Measurements from ENCODE around the gene IDS. TPM values are rescaled to one million over a fixed set of nuclear protein-coding genes. Genes with fewer than 3 reads are reported as not detected.

Gene IDS
- total RNA-seq, 1 experiment from 2014 or later = 263 TPM

DNA sequence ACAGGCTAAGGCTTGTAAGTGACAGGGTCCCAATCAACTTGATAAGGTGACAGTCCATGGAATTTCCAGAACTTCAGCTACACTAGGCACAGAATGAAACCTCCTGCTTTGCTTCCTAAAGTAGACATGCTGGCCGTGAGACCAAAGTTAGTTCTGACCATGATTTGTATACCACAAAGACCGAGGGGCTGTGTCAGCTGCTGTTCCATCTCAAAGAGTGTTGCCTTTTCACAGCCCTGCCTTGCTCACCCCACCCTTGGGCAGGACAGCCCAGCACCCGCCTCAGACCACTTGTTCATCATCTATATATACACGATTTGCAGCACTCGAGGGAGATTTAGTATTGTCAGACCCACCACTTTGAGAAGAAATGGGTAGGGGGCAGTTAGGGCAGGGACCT is 5.3 kb downstream of the IDS start:
- Histone ChIP-seq H3K4me3 (ENCODE audit: low read length) (peak overlapping the region; percentile 23), H3K9me3 (ENCODE audit: low read length) (no peaks in the 10 kb centered on the region), H3K27me3 (ENCODE audit: low read length) (no peaks in the 10 kb centered on the region), H4K20me1 (ENCODE audit: insufficient read depth, low read depth, low read length) (peaks cover 14% of the 10 kb centered on the region; the same call in 1 of the 2 replicates), H3K27ac (ENCODE audit: low read length) (peak overlapping the region; percentile 33; the same call in 1 of the 2 replicates), H3K79me2 (ENCODE audit: low read length) (peaks cover 27% of the 10 kb centered on the region), H3K4me1 (ENCODE audit: low read length) (peaks cover 57% of the 10 kb centered on the region), H2AFZ (ENCODE audit: low read length) (no peak overlapping the region), H3K9me2 (replicated peaks; ENCODE audit: insufficient read depth, low read length) (no peaks in the 10 kb centered on the region), H3K36me3 (ENCODE audit: insufficient read depth, low read length) (peaks cover 39% of the 10 kb centered on the region), H3K9ac (ENCODE audit: low read length) (0 out of 2 replicates have a peak overlapping the region, but pooled peaks have one; percentile 6), H3K4me2 (ENCODE audit: low read depth, low read length, poor library complexity, severe bottlenecking) (peak overlapping the region; percentile 51)
- no peak for DNase-seq

- H3K9ac ChIP-seq (ENCODE audit: low read length) = no peak overlapping the region
- H3K4me3 ChIP-seq (ENCODE audit: low read length) = no peak overlapping the region
- H3K9me2 ChIP-seq (replicated peaks; ENCODE audit: insufficient read depth, low read length) = no peaks in the 10 kb centered on the region
- no peaks in the 10 kb centered on the region for H3K9me3 ChIP-seq (ENCODE audit: low read length)
- H3K4me1 ChIP-seq (ENCODE audit: low read length) = peaks cover 50% of the 10 kb centered on the region
- H3K79me2 ChIP-seq (ENCODE audit: low read length) = peaks cover 23% of the 10 kb centered on the region
- no peak overlapping the region for H2AFZ ChIP-seq (ENCODE audit: low read length)
- no peak overlapping the region for H3K4me2 ChIP-seq (ENCODE audit: low read depth, low read length, poor library complexity, severe bottlenecking)
- peaks cover 14% of the 10 kb centered on the region; the same call in 1 of the 2 replicates for H4K20me1 ChIP-seq (ENCODE audit: insufficient read depth, low read depth, low read length)
- H3K27me3 ChIP-seq (ENCODE audit: low read length) = no peaks in the 10 kb centered on the region
- H3K27ac ChIP-seq (ENCODE audit: low read length) = no peak overlapping the region
- peaks cover 39% of the 10 kb centered on the region for H3K36me3 ChIP-seq (ENCODE audit: insufficient read depth, low read length)
- DNase-seq = no peak
Observed at GRCh38 chrX:149498767-149499166, 6.3 kb downstream of the IDS start.

GRCh38 chrX:149497626-149498025 is 7.5 kb downstream of the IDS start:
- Histone ChIP-seq H3K9me3 (ENCODE audit: low read length) (no peaks in the 10 kb centered on the region), H2AFZ (ENCODE audit: low read length) (no peak overlapping the region), H3K79me2 (ENCODE audit: low read length) (peaks cover 18% of the 10 kb centered on the region), H3K27ac (ENCODE audit: low read length) (no peak overlapping the region), H3K9ac (ENCODE audit: low read length) (no peak overlapping the region), H3K27me3 (ENCODE audit: low read length) (no peaks in the 10 kb centered on the region), H3K4me3 (ENCODE audit: low read length) (no peak overlapping the region), H4K20me1 (ENCODE audit: insufficient read depth, low read depth, low read length) (peaks cover 11% of the 10 kb centered on the region; the same call in 1 of the 2 replicates), H3K4me1 (ENCODE audit: low read length) (peaks cover 43% of the 10 kb centered on the region), H3K36me3 (ENCODE audit: insufficient read depth, low read length) (peaks cover 38% of the 10 kb centered on the region), H3K4me2 (ENCODE audit: low read depth, low read length, poor library complexity, severe bottlenecking) (no peak overlapping the region), H3K9me2 (replicated peaks; ENCODE audit: insufficient read depth, low read length) (no peaks in the 10 kb centered on the region)
- DNase-seq = no peak

- Histone ChIP-seq H3K36me3 (ENCODE audit: insufficient read depth, low read length) (peaks cover 33% of the 10 kb centered on the region), H3K27ac (ENCODE audit: low read length) (no peak overlapping the region), H3K4me2 (ENCODE audit: low read depth, low read length, poor library complexity, severe bottlenecking) (no peak overlapping the region), H3K4me3 (ENCODE audit: low read length) (no peak overlapping the region), H3K79me2 (ENCODE audit: low read length) (peaks cover 13% of the 10 kb centered on the region), H3K4me1 (ENCODE audit: low read length) (peaks cover 37% of the 10 kb centered on the region), H2AFZ (ENCODE audit: low read length) (no peak overlapping the region), H4K20me1 (ENCODE audit: insufficient read depth, low read depth, low read length) (peaks cover 6% of the 10 kb centered on the region; the same call in 1 of the 2 replicates), H3K27me3 (ENCODE audit: low read length) (no peaks in the 10 kb centered on the region), H3K9ac (ENCODE audit: low read length) (no peak overlapping the region), H3K9me2 (replicated peaks; ENCODE audit: insufficient read depth, low read length) (no peaks in the 10 kb centered on the region), H3K9me3 (ENCODE audit: low read length) (no peaks in the 10 kb centered on the region)
- no peak for DNase-seq
Observed at GRCh38 chrX:149497054-149497453, 8.1 kb downstream of the IDS start.

- no peaks in the 10 kb centered on the region for H3K9me3 ChIP-seq (ENCODE audit: low read length)
- H3K27me3 ChIP-seq (ENCODE audit: low read length) = no peaks in the 10 kb centered on the region
- H3K4me3 ChIP-seq (ENCODE audit: low read length) = no peak overlapping the region
- H3K9ac ChIP-seq (ENCODE audit: low read length) = no peak overlapping the region
- no peaks in the 10 kb centered on the region for H3K9me2 ChIP-seq (replicated peaks; ENCODE audit: insufficient read depth, low read length)
- H3K36me3 ChIP-seq (ENCODE audit: insufficient read depth, low read length) = peaks cover 26% of the 10 kb centered on the region
- no peak overlapping the region for H3K27ac ChIP-seq (ENCODE audit: low read length)
- H3K79me2 ChIP-seq (ENCODE audit: low read length) = peaks cover 4% of the 10 kb centered on the region
- DNase-seq = no peak
- no peak overlapping the region for H3K4me2 ChIP-seq (ENCODE audit: low read depth, low read length, poor library complexity, severe bottlenecking)
- 0 out of 2 replicates have a peak, but pooled peaks cover 6% of the 10 kb centered on the region for H4K20me1 ChIP-seq (ENCODE audit: insufficient read depth, low read depth, low read length)
- H2AFZ ChIP-seq (ENCODE audit: low read length) = no peak overlapping the region
- peaks cover 23% of the 10 kb centered on the region for H3K4me1 ChIP-seq (ENCODE audit: low read length)
Observed at GRCh38 chrX:149495573-149496071, 9.5 kb downstream of the IDS start.

DNA sequence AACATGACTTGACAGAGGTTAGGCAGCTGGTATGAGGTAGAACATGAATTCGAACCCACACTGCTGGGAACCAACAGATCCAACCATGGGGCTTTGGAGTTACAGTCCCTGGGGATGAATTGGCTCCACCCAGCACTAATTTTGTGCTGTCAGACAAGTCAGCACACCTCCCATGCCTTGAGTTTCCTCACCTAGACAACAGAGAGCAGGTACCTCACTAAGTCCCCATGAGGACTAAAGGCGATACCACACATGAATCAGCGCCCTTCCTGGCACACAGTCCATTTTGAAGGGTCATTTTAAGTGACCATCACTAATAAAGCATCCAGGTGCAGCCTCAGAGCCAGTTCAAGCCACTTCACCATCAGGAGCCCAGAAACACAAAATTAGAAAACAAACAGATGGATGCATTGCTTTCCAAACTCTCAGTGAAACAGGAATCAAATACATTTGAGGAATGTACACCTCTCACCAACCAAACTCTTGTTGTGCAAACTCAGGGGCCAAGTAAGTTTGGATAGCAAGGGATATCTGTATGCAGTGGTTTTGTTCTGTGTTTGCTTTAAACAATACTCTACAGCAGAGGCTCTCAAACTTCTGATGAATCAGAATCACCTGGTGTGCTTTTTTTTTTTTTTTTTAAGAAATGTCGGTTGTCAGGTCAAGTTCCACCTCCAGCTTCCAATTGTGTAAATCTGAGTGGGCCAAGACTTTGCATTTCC is 10.1 kb downstream of the IDS start:
- no peak overlapping the region for H3K4me2 ChIP-seq (ENCODE audit: low read depth, low read length, poor library complexity, severe bottlenecking)
- H3K9me3 ChIP-seq (ENCODE audit: low read length) = no peaks in the 10 kb centered on the region
- H3K27ac ChIP-seq (ENCODE audit: low read length) = no peak overlapping the region
- no peaks in the 10 kb centered on the region for H3K9me2 ChIP-seq (replicated peaks; ENCODE audit: insufficient read depth, low read length)
- DNase-seq = no peak
- H3K79me2 ChIP-seq (ENCODE audit: low read length) = peaks cover 2% of the 10 kb centered on the region; the same call in 1 of the 2 replicates
- no peak overlapping the region for H2AFZ ChIP-seq (ENCODE audit: low read length)
- no peak overlapping the region for H3K4me3 ChIP-seq (ENCODE audit: low read length)
- no peak overlapping the region for H3K9ac ChIP-seq (ENCODE audit: low read length)
- H3K27me3 ChIP-seq (ENCODE audit: low read length) = no peaks in the 10 kb centered on the region
- H3K4me1 ChIP-seq (ENCODE audit: low read length) = peaks cover 17% of the 10 kb centered on the region
- H4K20me1 ChIP-seq (ENCODE audit: insufficient read depth, low read depth, low read length) = 0 out of 2 replicates have a peak, but pooled peaks cover 6% of the 10 kb centered on the region
- H3K36me3 ChIP-seq (ENCODE audit: insufficient read depth, low read length) = peaks cover 26% of the 10 kb centered on the region

DNA sequence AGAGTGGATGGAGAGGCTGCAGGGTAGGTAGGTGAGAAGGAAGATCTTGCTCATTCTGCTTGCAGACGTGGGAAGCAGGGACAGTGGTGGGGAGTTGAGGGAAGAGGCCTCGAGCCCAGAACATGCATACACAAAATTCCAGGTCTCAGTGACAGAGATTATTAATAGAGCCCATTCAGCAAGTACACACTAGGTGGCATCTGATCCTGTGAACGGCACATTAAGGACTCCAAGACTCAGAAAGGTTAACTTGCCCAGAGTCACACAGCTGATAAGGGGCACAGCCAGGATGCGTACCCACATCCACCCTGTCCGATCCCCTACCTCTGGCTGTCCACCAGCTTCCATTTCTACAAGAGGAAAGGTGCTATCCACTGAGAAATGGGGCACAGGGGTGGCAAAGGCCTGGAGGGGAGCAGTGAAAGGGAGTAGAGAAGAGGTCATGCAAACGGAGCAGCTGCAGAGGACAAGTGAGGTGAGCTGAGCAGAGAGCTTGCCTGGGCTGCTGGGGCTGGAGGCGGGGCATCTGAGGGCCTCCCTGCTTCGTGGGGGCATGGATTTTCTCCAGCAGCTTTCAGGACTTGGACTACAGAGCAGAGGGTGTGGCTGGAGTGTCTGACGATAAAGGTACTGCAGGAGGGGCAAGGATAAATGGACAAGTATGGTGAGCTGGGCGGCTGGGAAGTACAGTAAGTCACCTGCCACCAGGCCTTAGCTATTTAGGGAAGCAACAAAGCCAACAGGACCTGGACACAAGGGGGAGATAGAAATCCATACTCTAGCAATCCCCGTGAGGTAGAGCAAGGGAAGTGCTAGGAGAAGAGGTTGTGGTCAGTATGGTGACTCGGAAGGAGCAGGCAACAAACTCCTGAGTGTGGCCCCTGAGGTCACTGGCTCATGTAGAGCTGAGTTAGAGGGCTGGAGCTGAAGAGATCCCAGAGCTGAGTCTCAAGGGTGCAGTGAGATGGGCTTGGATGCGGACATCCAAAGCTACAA is 11.2 kb downstream of the IDS start:
- Histone ChIP-seq H3K4me3 (ENCODE audit: low read length) (no peak overlapping the region), H3K36me3 (ENCODE audit: insufficient read depth, low read length) (peaks cover 23% of the 10 kb centered on the region), H3K27me3 (ENCODE audit: low read length) (no peaks in the 10 kb centered on the region), H3K4me1 (ENCODE audit: low read length) (peaks cover 5% of the 10 kb centered on the region), H3K4me2 (ENCODE audit: low read depth, low read length, poor library complexity, severe bottlenecking) (no peak overlapping the region), H3K27ac (ENCODE audit: low read length) (no peak overlapping the region), H4K20me1 (ENCODE audit: insufficient read depth, low read depth, low read length) (0 out of 2 replicates have a peak, but pooled peaks cover 2% of the 10 kb centered on the region), H3K9ac (ENCODE audit: low read length) (no peak overlapping the region), H3K9me3 (ENCODE audit: low read length) (no peaks in the 10 kb centered on the region), H2AFZ (ENCODE audit: low read length) (no peak overlapping the region), H3K79me2 (ENCODE audit: low read length) (no peaks in the 10 kb centered on the region), H3K9me2 (replicated peaks; ENCODE audit: insufficient read depth, low read length) (no peaks in the 10 kb centered on the region)
- DNase-seq = no peak

GRCh38 chrX:149491812-149492211 is 13.3 kb downstream of the IDS start:
- H4K20me1 ChIP-seq (ENCODE audit: insufficient read depth, low read depth, low read length) = 0 out of 2 replicates have a peak, but pooled peaks cover 2% of the 10 kb centered on the region
- H3K4me1 ChIP-seq (ENCODE audit: low read length) = no peaks in the 10 kb centered on the region
- H3K9ac ChIP-seq (ENCODE audit: low read length) = no peak overlapping the region
- H3K4me2 ChIP-seq (ENCODE audit: low read depth, low read length, poor library complexity, severe bottlenecking) = no peak overlapping the region
- no peak overlapping the region for H3K27ac ChIP-seq (ENCODE audit: low read length)
- H3K4me3 ChIP-seq (ENCODE audit: low read length) = no peak overlapping the region
- no peaks in the 10 kb centered on the region for H3K79me2 ChIP-seq (ENCODE audit: low read length)
- no peaks in the 10 kb centered on the region for H3K9me3 ChIP-seq (ENCODE audit: low read length)
- no peaks in the 10 kb centered on the region for H3K27me3 ChIP-seq (ENCODE audit: low read length)
- no peak overlapping the region for H2AFZ ChIP-seq (ENCODE audit: low read length)
- H3K9me2 ChIP-seq (replicated peaks; ENCODE audit: insufficient read depth, low read length) = no peaks in the 10 kb centered on the region
- H3K36me3 ChIP-seq (ENCODE audit: insufficient read depth, low read length) = peaks cover 17% of the 10 kb centered on the region
- no peak for DNase-seq

Measured in Karpas-422 (cell line).